Skeletal muscle satellite cell (primary cell): ENCODE measurements around the gene NOL12. TPM values are rescaled to one million over a fixed set of nuclear protein-coding genes. Genes with fewer than 3 reads are reported as not detected.

Experiments
- H3K27me3 ChIP-seq: 2 replicates; pipeline ENCODE4 v1.7.0; 2013; ENCODE audit warnings: low read length; ENCODE audit not compliant: control insufficient read depth, insufficient read depth
- H3K36me3 ChIP-seq: 2 replicates; pipeline ENCODE4 v1.7.0; 2013; ENCODE audit warnings: mild to moderate bottlenecking, control low read depth, low read length; ENCODE audit not compliant: insufficient read depth
- H3K4me1 ChIP-seq: 2 replicates; pipeline ENCODE4 v1.7.0; 2013; ENCODE audit warnings: low read length; ENCODE audit not compliant: control insufficient read depth, insufficient read depth
- H3K4me2 ChIP-seq: 2 replicates; pipeline ENCODE4 v1.7.0; 2013; ENCODE audit warnings: mild to moderate bottlenecking, low read length
- H3K4me3 ChIP-seq: 2 replicates; pipeline ENCODE4 v1.7.0; 2013; ENCODE audit warnings: low read length
- H3K9ac ChIP-seq: 2 replicates; pipeline ENCODE4 v1.7.0; 2013; ENCODE audit warnings: mild to moderate bottlenecking, low read depth, low read length, moderate library complexity
- H3K9me3 ChIP-seq: replicated peaks from 2 replicates; pipeline ENCODE4 v1.7.0; 2013; ENCODE audit warnings: mild to moderate bottlenecking, control low read depth, low read length
- small RNA-seq: library from RNA; depleted of rRNA; stranded (forward); fragments of <200 nt; gene quantifications from one replicate; pipeline ENCODE3, GENCODE V24; 2012

Gene NOL12

DNA sequence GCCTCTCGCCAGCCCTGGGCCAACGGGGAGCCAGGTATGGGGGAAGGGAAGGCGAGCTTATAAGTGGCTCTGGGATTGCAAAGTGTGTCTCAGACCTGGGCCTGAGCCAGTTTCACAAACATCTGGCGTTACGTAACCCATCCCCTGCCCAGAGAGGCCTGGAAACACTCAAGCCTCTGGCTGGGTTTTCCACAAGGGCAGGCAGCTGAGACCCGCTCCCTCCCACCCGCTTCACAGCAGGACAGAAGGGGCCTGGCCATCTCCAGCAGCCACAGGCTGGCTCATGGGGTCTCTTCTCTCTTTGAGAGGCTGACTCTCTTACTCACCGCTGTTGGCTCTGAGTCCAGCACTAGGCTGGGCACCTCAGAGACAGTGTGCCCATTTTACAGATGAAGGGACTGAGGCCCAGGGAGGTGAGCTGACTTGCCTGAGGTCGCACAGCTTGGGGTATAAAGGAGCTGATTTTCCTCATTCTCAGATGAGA lies 55.2 kb downstream of the NOL12 start:
- Histone ChIP-seq H3K9ac (no peak overlapping the region), H3K9me3 (no peaks in the 10 kb centered on the region), H3K36me3 (no peaks in the 10 kb centered on the region), H3K27me3 (no peaks in the 10 kb centered on the region), H3K4me1 (peaks cover 55% of the 10 kb centered on the region), H3K4me2 (no peak overlapping the region), H3K4me3 (no peak overlapping the region)

DNA sequence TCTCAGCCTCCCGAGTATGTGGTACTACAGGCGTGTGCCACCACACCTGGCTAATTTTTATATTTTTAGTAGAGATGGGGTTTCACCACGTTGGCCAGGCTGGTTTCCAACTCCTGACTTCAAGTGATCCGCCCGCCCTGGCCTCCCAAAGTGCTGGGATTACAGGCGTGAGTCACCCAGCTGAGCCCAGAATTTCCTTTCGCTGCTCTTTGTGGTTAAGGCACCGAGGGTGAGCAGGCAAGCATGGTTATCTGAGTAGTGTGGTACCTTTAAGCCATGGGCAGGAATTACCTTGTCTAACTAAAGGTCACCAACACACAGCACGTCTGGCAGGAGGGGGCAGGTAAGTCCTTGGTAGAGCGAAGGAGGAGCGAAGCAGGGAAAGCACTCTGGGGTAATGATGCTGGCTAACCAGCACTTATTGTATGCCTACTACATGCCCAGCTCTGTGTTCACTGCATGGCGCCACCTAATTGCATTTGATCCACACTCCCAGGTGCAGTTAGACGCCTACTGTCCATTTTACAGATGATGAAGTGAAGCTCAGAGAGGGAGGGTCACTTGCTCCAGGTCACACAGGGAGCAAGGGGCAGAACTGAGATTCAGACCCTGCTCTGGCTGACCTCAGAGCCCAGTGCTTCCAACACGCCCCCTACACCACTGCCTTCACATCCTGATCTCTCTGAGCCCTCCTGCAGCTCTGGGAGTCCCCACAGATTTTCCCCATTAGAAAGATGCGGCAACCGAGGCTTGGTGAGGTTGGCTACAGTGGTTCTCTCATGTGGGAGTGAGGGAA lies 56.4 kb downstream of the NOL12 start:
- Histone ChIP-seq H3K4me2 (peak overlapping the region; percentile 56), H3K9me3 (no peaks in the 10 kb centered on the region), H3K9ac (no peak overlapping the region), H3K27me3 (no peaks in the 10 kb centered on the region), H3K4me3 (no peak overlapping the region), H3K4me1 (peaks cover 57% of the 10 kb centered on the region), H3K36me3 (peaks cover under 1% of the 10 kb centered on the region)

Small RNA genes lying within 50 kb of the gene (small RNA-seq; reads per million reads assigned to genes)
- not detected for gene RN7SL385P
